Hepatic stellate cell (primary cell): ENCODE measurements around the gene IRF2.
"Not testable (repeated sequence)": the region's sequence is repeated elsewhere in the genome, so short reads cannot be mapped to it uniquely, and the experiment has no call there.

Source experiments
- DNase-seq: peaks from one replicate; pipeline ENCODE4 v3.0.0; 2011; ENCODE audit warnings: low spot score

IRF2 gene

DNA sequence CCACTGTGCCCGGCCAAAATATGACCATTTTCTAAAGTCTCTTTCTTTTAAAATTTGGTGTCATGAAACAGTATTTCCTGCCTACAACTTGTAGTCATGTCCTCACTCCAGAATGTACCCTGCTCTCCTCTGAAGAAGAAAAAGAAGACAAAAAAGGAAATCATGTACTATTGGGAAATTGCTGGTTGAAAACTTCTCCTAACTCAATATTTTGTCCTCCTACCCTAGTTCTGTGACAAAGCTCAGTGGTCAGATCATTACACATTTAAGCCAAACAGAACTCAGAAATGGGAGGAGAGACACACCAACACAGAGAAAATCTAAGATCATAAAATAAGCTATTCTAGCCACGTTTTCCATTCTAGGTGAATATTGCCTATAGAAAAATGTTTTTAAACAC lies 127.7 kb downstream of the IRF2 start:
- DNase-seq = no peak

- not testable (repeated sequence) for DNase-seq
Measured at GRCh38 chr4:184346273-184346672, 128.1 kb downstream of the IRF2 start.

- peak; percentile 24 for DNase-seq
Measured at GRCh38 chr4:184345573-184345922, 128.8 kb downstream of the IRF2 start.

- no peak for DNase-seq
Measured at GRCh38 chr4:184344899-184345572, 129.3 kb downstream of the IRF2 start.

- no peak for DNase-seq
Measured at GRCh38 chr4:184344435-184344834, 129.9 kb downstream of the IRF2 start.

DNA sequence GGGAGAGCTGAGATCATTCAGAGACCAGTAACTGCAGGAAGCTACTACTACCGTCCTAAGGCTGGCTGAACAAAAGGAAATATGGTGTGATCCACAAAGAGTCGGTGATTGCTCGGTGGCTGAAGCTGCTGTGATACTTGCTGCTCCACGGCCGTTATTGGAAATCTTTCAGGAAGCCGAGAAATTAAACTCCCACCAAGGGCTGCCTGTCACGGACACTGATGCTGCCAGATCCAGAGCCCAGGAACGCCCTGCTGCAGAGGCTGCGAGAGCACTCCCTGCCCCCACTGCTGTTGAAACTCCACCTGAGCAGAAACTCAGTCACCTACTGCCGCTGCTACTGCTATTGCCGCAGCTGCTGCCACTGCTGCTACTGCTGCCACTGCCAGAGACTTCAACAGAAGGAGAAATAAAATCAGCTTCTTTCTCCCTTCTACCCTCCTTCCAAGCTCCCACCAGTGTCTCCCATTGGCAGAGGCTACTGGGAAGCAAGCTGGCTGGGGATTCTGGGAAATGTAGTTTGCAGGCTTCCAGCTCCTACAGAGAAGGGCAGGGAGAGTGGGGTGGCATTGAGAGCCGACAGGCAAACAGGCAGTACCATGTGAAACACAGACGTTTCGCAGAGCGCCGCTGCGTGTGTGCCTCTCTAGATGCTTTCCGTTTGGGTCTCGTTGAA lies 130.7 kb downstream of the IRF2 start:
- peak; percentile 91 for DNase-seq

DNA sequence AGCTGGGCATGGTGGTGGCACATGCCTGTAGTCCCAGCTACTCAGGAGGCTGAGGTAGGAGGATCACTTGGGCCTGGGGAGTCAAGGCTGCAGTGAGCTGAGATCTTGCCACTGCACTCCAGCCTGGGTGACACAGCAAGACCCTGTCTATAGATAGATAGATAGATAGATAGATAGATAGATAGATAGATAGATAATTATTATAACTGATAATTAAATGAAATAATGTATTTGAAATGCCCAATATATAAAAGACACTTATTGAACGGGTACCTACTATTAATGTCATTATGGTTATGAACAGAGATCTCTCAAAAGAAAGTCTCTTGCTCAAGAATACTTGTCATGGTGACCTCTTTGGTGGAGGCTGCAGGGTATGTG lies 131.5 kb downstream of the IRF2 start:
- DNase-seq = not testable (repeated sequence)

GRCh38 chr4:184342167-184342856 lies 132.0 kb downstream of the IRF2 start:
- no peak for DNase-seq

DNA sequence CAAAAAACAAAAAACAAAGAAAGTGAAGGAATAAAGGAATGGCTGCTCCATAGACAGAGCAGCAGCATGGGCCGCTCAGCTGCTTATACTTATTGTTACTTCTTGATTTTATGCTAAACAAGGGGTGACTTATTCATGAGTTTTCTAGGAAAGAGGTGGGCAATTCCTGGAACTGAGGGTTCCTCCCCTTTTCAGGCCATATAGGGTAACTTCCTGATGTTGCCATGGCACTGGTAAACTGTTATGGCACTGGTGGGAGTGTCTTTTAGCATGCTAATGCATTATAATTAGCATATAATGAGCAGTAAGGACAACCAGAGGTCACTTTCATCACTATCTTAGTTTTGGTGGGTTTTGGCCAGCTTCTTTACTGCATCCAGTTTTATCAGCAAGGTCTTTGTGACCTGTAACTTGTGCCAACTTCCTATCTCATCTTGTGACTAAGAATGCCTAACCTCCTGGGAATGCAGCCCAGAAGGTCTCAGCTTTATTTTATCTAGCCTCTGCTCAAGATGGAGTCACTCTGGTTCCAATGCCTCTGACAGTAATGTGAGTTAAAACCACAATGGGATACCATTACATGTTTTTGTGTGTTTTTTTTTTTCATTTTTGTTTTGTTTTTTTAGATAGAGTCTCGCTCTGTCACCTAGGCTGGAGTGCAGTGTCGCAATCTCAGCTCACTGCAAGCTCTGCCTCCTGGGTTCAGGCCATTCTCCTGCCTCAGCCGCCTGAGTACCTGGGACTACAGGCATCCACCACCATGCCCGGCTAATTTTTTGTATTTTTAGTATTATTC lies 134.8 kb downstream of the IRF2 start:
- not testable (repeated sequence) for DNase-seq

GRCh38 chr4:184337907-184338306 lies 136.4 kb downstream of the IRF2 start:
- no peak for DNase-seq
